GM21423 (cell line): ENCODE measurements around the gene USP10.
A peak's percentile ranks its signal among the peaks of the same experiment; 100 is the strongest.
"Not testable (repeated sequence)": the region's sequence is repeated elsewhere in the genome, so short reads cannot be mapped to it uniquely, and the experiment has no call there.

Source experiments
- ATAC-seq: cut with Tn5 transposase; IDR thresholded peaks from one replicate; pipeline ENCODE4 v1.9.1; 2021; ENCODE audit warnings: mild to moderate bottlenecking, moderate library complexity; ENCODE audit not compliant: unreplicated experiment

Gene USP10

DNA sequence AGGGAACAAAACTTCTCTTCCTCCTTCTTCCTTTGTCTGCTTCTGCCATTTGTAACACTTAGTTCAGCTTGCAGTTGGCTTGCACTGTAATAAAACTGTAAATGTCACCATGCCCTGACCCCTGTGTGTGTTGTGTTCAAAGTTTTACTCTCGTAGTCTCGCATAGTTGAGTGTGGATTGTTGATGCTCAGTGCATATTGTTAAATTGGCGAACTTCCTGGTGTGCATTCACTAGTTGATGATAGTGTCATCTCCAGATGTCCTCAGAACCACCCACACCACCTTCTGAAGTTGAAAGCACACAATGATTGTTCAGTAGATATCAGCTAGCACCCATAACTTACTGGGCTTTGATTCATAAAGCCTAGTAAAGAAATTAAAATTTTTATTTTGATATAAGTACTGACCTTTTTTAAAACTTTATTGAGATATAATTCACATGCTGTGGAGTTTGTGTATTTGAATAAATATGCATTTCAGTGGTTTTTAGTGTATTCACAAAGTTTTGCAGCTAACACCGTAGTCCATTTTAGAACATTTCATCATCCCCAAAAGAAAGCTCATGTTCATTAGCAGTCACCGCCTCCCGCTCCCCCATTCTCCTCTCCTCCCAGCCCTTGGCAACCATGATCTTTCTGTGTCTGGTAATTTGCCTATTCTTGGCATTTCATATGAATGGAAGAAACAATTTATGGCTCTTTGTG lies 25.0 kb downstream of the USP10 start:
- ATAC-seq: no peak

- ATAC-seq: no peak
These were observed 25.8 kb downstream of the USP10 start for GRCh38 chr16:84725481-84726078.

- peak; percentile 2 for ATAC-seq
These were observed 26.4 kb downstream of the USP10 start for GRCh38 chr16:84726079-84726668.

GRCh38 chr16:84726669-84727467 lies 27.1 kb downstream of the USP10 start:
- ATAC-seq: peak; percentile 38

DNA sequence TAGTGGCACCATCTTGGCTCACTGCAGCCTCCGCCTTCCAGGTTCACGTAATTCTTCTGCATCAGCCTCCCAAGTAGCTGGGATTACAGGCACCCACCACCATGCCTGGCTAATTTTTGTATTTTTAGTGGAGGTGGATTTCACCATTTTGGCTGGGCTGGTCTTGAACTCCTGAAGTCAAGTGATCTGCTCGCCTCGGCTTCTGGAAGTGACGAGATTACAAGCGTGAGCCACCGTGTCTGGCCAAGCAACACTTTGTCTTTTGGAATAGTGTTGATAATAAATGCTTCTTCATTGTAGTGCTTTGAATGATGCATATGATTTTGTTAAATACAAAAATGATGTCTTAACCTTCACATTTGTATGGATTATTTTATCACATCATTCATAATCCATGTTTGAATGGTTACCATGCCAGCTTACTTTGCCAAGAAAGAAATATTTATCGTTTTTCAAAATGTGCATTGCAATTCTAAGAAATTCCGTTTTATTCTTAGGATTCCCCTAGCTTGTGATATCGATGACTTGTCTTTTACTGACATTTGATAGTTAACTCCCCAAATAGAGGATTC lies 29.1 kb downstream of the USP10 start:
- no peak for ATAC-seq

DNA sequence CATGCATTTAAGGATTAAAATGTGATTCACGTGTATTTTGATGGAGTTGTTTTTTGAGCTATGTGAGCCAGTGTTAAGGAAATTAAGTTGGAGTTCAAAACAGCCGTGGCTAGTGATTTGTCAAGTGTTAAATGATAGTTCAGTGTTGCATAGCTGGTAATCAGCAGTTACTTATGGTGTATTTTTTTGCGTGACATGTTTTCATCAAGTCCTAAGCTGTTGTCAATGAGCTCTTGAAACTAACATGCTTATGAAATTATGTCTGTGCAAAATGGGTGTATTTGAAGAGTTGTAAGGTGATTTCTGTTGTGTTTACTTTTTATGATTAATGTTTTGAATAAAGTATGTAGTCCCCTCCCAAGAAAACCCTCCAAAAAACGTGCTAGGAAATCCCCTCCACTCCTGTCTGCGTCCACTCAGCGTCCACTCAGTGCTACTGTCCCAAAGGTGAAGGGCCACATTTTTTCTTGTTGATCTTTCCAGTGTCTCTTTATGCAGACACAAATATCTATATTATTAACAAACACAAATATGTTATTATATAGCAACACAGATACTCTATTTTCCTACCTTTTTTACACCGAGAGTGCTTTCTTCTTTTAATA lies 30.0 kb downstream of the USP10 start:
- no peak for ATAC-seq

GRCh38 chr16:84730406-84731106 lies 30.8 kb downstream of the USP10 start:
- peak; percentile 61 for ATAC-seq

GRCh38 chr16:84732332-84732673 lies 32.5 kb downstream of the USP10 start:
- ATAC-seq: not testable (repeated sequence)

DNA sequence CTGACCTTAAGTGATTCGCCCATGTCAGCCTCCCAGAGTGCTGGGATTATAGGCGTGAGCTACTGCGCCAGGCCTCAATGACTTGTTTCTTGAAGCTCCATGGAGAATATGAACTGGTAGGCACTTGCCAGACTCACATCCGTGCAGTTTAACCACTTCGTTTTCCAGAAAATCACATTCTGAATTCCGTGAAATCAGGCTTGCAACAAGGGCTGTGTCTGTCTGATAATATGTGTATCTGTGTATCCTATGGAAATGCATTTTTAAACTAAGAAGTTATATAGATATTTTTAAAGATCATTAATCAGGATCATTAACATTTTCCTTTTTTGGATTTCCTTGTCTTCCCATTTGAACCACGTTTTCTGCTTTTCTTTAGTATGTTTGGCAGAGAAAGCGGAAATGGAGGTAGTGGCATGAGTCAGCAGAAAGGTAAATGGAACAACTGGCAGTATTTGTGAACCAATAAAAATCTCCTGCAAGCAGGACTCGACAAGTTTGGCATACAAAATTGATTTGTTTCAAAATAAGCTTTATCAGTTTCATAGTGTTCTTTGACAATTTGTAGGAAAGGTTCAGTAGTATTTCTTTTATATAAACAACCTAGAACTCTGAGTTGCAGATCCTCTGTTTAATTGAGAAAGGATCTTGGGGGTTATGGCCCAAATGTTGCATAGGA lies 33.0 kb downstream of the USP10 start:
- ATAC-seq: no peak

GRCh38 chr16:84735849-84736586 lies 36.2 kb downstream of the USP10 start:
- no peak for ATAC-seq

GRCh38 chr16:84737192-84738011 lies 37.6 kb downstream of the USP10 start:
- ATAC-seq: no peak

GRCh38 chr16:84738255-84739038 lies 38.6 kb downstream of the USP10 start:
- ATAC-seq: peak; percentile 66

DNA sequence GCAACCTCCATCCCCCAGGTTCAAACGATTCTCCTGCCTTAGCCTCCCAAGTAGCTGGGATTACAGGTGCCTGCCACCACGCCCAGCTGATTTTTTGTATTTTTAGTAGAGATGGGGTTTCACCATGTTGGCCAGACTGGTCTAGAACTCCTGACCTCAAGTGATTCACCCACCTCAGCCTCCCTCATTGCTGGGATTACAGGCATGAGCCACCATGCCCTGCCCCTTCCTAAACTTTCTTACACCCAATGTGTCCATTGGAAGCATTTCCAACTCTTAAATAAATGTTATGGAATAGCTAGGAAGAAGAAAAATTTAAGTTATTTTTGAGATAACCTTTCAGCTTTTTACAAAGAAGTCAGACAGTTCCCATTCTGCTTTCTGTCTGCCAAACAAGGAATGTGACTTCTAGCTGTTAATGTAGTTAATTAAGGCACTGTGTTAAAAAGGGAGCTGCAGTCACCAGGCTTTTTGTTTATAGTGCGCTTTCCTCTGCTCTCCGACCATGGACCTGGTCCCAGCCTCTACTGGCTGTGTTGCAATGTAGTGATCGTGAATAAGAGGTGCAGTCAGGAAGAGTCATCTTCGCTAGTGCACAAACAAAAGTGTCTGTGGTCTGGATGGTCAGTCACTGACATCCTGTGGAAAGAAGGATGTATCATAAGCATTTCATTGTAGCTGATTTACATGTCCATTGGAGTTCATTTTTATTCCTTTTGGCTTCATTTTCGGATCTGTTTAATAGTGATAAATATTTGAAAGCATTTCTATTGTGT lies 39.7 kb downstream of the USP10 start:
- no peak for ATAC-seq

DNA sequence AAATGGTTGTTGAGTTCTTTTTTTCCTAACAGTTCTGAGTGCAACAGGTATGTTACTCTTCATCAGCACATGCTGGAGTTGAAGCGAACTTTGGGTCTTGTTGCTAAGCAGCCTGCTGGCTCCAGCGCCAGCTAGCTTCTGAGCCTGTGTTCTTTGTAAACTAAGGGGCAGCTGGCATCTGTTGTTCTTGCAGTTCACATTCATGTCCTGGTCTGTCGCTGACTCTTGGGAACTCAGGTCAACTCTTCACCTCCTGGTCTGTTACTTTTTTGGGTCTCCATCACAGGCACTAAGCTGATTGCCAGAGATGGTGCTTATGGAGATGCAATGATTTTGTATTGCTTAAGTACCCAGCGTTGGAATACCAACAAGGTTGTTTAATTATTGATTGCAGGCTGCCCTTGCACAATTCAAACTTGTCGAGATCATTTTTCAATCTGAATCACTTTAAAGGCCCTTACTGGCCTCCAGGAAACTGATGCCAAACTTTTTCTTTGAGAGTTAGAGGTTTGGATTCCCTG lies 40.9 kb downstream of the USP10 start:
- no peak for ATAC-seq

GRCh38 chr16:84741340-84741830 lies 41.6 kb downstream of the USP10 start:
- ATAC-seq: no peak

GRCh38 chr16:84742641-84743092 lies 42.9 kb downstream of the USP10 start:
- no peak for ATAC-seq
